GM18498 (cell line): ENCODE data around the gene SLC1A2.

Experiments used
- ATAC-seq: cut with Tn5 transposase; IDR thresholded peaks from one replicate; pipeline ENCODE4 v1.9.1; 2021; ENCODE audit warnings: mild to moderate bottlenecking, moderate library complexity; ENCODE audit not compliant: unreplicated experiment

The SLC1A2 gene

GRCh38 chr11:35204614-35205013 lies 214.7 kb downstream of the SLC1A2 start:
- ATAC-seq: no peak
